22Rv1 (cell line): ENCODE measurements around the gene DOCK8.

ENCODE experiments used
- ZFX ChIP-seq: fragments of 450-650 bp; IDR thresholded peaks from 2 replicates; pipeline ENCODE4 v1.6.1; 2017; ENCODE audit warnings: antibody characterized with exemption, borderline replicate concordance
- TF ChIP-seq, protein P1 (sequence below): fragments of 450-650 bp; IDR thresholded peaks from 2 replicates; pipeline ENCODE4 v1.5.1; 2017; ENCODE audit warnings: mild to moderate bottlenecking

DNA sequence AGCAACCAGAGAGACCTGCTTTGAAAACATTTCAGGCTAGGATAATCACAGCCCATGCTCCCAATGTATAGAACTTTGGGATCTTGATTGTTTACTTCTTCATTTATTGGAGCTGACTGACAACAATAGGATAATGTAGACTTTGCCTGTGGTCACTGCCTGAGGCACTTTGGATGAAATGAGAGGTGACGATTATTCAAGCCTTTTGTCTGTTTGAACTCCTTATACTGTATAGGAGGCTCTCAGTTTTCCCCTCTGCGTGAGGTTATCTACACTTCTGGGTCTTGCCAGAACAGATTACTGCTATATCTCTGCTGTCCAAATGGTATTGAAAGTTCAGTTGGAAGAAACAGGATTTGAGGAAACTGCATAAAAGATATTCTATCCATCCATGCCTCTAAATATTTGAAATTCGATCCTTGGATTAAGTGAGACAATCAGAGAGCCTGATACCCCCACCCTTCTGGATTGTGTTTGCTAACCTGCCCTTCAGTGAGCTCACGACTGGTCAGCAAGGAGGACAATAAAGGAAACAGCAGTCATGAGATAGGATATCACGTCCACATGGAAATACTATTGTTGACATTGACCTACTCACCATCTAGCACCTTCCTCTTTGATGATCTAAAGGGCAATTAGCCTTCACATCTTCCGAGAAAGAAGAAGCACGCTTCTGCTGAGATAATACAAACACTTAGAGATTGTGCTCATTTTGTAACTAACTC is 98.1 kb downstream of the DOCK8 start:
- TF ChIP-seq, protein P1, sequence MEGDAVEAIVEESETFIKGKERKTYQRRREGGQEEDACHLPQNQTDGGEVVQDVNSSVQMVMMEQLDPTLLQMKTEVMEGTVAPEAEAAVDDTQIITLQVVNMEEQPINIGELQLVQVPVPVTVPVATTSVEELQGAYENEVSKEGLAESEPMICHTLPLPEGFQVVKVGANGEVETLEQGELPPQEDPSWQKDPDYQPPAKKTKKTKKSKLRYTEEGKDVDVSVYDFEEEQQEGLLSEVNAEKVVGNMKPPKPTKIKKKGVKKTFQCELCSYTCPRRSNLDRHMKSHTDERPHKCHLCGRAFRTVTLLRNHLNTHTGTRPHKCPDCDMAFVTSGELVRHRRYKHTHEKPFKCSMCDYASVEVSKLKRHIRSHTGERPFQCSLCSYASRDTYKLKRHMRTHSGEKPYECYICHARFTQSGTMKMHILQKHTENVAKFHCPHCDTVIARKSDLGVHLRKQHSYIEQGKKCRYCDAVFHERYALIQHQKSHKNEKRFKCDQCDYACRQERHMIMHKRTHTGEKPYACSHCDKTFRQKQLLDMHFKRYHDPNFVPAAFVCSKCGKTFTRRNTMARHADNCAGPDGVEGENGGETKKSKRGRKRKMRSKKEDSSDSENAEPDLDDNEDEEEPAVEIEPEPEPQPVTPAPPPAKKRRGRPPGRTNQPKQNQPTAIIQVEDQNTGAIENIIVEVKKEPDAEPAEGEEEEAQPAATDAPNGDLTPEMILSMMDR = no peak
- no peak for TF ChIP-seq ZFX
